Fibroblast of skin of back (primary cell): ENCODE data around the gene DTNBP1.

ENCODE experiments used
- DNase-seq: peaks from one replicate; pipeline ENCODE4 v3.0.0-alpha.2; 2013

The DTNBP1 gene

GRCh38 chr6:15623276-15624116, 39.3 kb downstream of the DTNBP1 start:
- peak; percentile 33 for DNase-seq

DNA sequence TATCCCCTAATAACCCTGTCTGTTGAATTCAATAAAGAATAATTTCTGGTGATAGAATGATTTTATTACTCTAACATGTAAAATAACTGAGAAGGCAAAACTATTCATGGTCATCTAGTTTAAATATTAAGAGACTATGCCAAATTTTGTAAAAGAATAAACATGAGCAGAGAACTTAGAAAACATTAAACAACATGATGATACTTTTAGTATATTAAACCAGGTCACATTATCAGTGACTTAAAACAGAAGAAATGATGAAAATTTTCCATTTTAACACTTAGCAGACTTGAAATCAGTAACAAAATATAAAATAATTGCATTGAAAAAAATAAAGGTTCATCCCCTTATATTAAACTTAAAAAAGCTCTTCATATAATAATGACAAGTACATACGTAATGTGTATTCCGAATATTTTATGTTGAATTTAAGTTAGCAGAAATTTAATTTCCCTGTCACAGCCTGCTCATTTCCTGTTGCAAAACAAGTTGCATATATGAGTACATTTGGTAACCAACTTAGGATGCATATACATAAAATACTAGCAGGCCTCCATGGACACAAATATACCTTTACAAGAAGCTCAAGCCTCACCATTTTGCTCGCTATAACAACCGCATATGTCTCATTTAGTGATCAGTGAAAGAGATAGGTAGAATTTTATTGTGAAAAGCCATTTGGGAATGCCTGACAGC, 40.6 kb downstream of the DTNBP1 start:
- DNase-seq, result no peak

GRCh38 chr6:15621203-15622044, 41.4 kb downstream of the DTNBP1 start:
- no peak for DNase-seq

DNA sequence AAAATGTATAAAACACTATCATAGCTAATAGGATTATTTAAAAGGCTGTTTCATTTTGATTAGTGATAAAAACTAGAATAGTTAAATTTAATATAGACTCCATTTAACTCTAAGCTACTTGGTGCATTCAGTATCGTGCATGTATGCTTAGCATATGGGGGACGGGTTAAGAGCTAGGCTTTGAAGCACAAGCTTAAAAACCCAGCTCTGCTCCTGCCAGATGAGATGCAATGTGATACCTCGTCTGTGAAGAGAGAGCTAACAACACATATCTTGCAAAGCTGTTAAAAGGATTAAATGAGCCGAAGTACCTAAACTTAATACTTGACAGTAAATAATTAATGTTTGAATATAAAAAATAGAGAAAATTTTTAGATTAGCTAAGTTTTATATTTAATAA, 42.2 kb downstream of the DTNBP1 start:
- DNase-seq, result no peak

DNA sequence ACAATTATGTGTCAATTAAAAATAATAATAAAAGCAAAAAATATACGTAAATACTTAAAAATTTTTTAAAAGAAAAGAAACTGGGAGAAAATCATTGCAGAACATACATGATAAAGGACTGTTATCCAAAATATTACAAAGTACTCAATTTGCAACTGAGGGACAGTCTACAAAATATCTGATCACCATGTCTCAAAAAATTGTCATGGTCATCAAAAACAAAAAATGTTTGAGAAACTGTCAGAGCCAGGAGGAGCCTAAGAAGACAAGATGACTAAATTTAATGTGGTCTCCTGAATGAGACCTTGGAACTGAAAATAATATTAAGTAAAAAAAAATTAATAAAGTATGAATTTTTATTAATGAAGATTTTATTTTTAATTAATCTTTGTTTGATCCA, 43.5 kb downstream of the DTNBP1 start:
- DNase-seq, result no peak

- no peak for DNase-seq
These were observed 44.1 kb downstream of the DTNBP1 start for GRCh38 chr6:15618685-15619084.

GRCh38 chr6:15616261-15616660, 46.6 kb downstream of the DTNBP1 start:
- no peak for DNase-seq

DNA sequence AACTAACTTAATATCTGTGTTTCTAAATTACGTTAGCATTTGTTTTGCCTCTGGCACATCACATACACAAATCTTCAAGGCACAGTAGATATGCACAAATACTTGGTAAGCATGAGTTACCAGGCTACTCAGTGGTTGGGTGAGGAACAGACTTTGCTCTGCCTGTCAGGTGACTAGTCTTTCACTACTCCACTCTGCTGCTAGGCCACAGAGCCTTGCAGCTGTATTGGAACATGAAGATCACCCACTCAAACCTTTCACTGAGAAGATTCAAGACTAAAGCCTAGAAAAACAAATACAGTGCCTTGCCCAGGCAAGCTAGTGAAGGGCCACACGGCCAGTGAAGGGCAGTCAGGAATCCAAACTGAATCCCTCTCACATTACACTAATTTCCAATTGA, 47.0 kb downstream of the DTNBP1 start:
- no peak for DNase-seq

DNA sequence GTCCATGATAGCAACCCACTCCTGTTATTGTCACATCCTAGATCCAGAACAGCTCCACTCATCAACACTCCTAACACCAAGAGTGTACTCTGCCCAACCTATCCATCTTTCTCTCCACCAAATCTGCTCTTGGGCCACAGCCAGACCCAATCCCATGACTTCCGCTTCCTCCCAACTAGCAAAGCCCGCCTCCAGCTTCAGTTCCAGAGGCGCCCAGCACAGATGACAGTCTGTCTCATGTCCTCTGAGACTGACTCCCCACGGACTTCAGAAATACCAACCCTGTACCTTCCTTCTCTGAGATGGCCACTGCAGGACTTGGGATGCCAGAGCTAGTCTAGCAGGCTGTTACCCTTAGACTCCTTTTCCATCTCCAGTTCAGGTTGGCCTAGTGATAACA, 48.6 kb downstream of the DTNBP1 start:
- DNase-seq, result no peak

- peak; percentile 92 for DNase-seq
These were observed 54.4 kb downstream of the DTNBP1 start for GRCh38 chr6:15608396-15608795.

- DNase-seq, result no peak
These were observed 55.2 kb downstream of the DTNBP1 start for GRCh38 chr6:15607603-15608002.

DNA sequence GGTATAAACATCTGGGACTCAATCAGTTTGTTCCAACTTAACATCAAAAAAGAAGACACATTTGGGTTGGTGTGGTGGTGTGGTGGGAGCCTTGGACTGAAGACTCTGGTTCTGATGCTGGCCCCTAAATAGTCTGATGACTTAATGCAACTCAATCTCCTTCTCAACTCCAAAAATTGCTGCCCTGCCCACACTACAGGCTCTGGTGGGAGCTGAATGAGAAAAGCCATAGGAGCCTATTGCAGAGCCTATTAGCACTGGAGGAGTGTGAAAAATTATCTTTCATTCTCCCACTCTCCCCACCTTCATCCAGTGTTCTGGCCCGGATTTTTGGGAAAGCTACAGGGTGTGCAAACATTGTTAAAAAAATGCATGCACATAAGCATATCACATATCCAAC, 56.5 kb downstream of the DTNBP1 start:
- DNase-seq, result no peak

GRCh38 chr6:15604843-15605242, 58.0 kb downstream of the DTNBP1 start:
- DNase-seq, result no peak

- DNase-seq, result no peak
These were observed 60.7 kb downstream of the DTNBP1 start for GRCh38 chr6:15602154-15602553.

GRCh38 chr6:15598273-15598798, 64.5 kb downstream of the DTNBP1 start:
- no peak for DNase-seq

DNA sequence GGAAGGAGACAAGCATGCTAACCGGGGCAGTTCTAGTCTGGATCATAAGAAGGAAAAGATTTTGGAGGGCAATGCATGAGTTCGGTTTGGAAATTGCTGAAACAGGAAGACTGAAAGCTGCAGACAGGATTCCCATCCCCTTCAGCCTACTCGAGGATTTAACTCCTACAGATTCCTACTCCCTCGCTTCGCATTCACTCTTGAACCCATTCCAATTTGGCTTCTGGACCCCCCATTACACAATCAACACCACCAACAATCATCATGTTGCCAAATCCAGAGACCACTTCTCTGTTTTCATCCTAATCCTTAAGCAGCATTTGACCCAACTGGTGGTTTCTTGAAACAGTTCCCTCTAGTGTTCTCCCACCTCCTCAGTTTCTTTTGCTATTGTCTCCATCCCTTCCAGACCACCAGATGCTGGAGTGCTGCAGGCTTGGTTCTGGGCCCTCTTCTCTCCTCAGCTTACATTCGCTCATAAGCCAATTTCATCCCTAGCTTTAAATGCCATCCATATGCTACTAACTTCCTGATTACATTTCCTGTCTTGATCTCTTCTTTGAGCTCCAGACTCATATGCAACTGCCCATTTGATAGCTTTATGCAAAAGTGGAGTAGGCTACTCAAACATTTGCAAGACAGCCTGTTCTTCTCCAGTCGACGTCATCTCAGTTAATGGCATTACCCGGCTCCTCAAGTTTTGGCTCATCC, 66.5 kb downstream of the DTNBP1 start:
- DNase-seq, result no peak

DNA sequence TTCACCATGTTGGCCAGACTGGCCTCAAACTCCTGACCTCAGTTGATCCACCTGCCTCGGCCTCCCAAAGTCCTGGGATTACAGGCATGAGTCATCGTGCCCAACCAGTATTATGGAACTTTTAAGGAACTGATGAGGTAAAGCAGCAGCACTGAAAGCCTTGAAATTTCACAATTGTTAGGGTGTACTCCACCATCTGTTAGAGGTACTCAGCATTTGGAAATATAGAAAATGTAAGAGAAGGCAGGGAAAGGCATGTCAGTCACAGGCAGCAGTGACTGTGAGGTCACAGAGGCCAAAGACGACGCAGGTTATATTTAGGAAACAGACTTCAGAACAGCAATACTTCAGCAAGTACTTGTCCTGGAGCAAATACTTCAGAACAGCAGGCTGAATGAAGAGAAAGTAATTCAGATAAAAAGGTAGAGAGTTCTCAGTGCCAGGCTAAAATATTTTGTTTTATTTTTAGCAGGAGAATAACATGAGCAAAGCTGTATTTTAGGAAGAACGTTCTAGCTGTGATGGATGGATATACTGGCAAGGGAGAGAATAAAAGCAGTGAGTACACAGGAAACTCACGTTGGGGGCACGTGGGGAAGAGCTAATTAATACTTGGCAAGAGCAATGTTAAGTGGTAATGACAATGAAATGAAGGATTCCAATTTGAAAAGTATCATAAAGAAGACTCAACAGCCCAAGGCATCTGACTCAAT, 67.2 kb downstream of the DTNBP1 start:
- DNase-seq, result no peak

DNA sequence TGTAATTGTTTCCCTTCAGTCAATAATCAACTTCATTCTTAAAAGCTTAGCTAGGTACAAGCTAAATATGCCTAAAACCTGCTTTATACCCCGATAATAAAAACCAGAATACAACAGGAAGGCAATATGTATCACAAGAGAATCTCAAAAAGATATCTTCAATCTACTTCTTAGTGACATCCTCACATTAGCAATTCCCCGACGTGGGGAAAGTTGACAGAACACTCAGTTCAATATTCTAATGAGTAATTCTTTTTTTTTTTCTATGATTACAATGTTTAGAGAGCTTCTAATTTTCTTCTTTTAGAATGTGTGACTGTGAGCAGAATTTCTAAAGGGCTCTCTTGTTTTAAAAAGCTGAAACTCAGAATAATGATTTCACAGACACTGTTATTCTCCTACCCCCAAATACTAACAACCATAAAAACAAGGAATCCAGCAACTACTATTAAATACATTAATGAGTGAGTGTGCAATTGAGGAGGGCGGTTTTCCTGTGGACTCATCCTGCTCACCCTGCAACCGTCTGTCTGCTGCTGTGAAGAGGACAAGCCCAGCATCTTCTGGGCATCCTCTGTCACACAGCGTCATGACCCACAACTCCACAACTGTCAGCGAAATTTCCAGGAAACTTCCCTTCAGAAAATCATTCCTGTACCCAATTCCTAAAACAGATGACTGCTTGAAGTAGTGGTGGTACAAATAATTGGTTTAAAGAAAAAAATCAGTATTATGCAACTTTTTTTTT, 68.1 kb downstream of the DTNBP1 start:
- DNase-seq, result no peak

DNA sequence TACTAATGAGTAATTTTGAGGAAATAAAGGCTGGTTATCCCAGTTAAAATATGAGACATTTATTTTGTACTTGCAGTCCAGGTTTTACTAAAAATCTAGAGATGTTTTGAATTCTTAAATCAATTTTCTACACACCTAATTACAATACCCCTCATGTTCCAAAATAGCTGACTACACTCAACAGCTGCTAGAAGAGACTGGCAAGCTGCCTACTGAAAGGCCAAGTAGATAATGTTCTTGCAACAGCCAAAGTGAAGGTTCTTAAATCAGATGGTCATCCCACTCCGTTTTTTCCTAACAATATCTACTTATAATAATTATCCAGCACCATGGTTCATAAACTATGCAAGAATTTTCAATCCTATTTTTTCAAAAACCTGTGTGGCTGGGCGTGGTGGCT, 69.0 kb downstream of the DTNBP1 start:
- no peak for DNase-seq

DNA sequence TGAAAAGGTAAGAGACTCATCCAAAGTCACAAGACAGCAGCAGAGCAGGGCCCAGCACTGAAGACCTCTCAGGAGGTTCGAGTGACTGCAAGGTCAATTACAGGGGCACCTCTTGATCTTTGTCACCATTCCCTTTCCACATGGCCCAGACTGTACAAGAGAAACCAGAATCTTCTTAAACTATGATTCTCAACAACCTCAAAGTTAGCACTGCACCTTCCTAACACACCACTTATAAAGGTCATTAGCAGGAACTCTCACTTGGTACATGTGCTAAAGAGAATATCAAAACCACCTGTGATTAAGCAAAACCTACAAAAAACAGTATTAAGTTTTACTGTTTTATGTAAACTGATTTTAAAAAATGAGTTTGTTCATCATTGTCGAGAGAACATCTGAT, 70.2 kb downstream of the DTNBP1 start:
- DNase-seq, result no peak
